Fibroblast of lung (primary cell): ENCODE results near the gene FMO4.

ENCODE experiments used
- EZH2 ChIP-seq: IDR thresholded peaks from 2 replicates; pipeline ENCODE4 v1.5.1; 2012; ENCODE audit warnings: low read length, control low read depth, mild to moderate bottlenecking; ENCODE audit errors: missing control alignments
- TF ChIP-seq, protein P1 (sequence below), 2 donors: IDR thresholded peaks in 1 of 2; conservative IDR thresholded peaks in 1 of 2; 1 replicate in 1 of 2; 2 replicates in 1 of 2; pipeline ENCODE4 v1.5.1; 2011 to 2012; ENCODE audit warnings: low read length in 2 of 2, control low read depth in 1 of 2, inconsistent platforms in 1 of 2, low read depth in 1 of 2, mild to moderate bottlenecking in 1 of 2

DNA sequence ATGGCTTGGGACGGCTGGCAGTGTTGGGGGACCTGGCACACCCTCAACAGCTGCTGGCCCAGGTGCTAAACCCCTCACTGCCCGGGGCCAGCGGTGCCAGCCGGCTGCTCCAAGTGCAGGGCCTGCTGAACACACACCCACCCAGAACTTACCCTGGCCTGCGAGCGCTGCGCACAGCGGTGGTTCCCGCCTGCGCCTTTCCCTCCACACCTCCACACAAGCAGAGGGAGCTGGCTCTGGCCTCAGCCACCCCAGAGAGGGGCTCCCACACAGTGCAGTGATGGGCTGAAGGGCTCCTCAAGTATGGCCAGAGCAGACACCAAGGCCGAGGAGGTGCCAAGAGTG lies 67.9 kb downstream of the FMO4 start:
- TF ChIP-seq, protein P1, sequence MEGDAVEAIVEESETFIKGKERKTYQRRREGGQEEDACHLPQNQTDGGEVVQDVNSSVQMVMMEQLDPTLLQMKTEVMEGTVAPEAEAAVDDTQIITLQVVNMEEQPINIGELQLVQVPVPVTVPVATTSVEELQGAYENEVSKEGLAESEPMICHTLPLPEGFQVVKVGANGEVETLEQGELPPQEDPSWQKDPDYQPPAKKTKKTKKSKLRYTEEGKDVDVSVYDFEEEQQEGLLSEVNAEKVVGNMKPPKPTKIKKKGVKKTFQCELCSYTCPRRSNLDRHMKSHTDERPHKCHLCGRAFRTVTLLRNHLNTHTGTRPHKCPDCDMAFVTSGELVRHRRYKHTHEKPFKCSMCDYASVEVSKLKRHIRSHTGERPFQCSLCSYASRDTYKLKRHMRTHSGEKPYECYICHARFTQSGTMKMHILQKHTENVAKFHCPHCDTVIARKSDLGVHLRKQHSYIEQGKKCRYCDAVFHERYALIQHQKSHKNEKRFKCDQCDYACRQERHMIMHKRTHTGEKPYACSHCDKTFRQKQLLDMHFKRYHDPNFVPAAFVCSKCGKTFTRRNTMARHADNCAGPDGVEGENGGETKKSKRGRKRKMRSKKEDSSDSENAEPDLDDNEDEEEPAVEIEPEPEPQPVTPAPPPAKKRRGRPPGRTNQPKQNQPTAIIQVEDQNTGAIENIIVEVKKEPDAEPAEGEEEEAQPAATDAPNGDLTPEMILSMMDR (conservative IDR thresholded peaks at IDR 0.05 in 1 of 2, IDR thresholded peaks at IDR 0.05 in 1 of 2; ENCODE audit: low read depth in 1 of 2, low read length in 2 of 2), result no peak
- no peak for TF ChIP-seq EZH2
